Activated CD4-positive, alpha-beta T cell treated with anti-CD3 and anti-CD28 coated beads, Interleukin-2, amount 50 U/mL, for 24 hours (primary cell): ENCODE data around the gene ING2.
A peak's percentile ranks its signal among the peaks of the same experiment; 100 is the strongest.
"Not testable (repeated sequence)": the region's sequence is repeated elsewhere in the genome, so short reads cannot be mapped to it uniquely, and the experiment has no call there.

Experiments
- DNase-seq, 2 donors: peaks; one replicate each; pipeline ENCODE4 v3.0.0-alpha.2; 2020; ENCODE audit warnings: low read depth in 1 of 2, low spot score in 1 of 2

The ING2 gene

DNA sequence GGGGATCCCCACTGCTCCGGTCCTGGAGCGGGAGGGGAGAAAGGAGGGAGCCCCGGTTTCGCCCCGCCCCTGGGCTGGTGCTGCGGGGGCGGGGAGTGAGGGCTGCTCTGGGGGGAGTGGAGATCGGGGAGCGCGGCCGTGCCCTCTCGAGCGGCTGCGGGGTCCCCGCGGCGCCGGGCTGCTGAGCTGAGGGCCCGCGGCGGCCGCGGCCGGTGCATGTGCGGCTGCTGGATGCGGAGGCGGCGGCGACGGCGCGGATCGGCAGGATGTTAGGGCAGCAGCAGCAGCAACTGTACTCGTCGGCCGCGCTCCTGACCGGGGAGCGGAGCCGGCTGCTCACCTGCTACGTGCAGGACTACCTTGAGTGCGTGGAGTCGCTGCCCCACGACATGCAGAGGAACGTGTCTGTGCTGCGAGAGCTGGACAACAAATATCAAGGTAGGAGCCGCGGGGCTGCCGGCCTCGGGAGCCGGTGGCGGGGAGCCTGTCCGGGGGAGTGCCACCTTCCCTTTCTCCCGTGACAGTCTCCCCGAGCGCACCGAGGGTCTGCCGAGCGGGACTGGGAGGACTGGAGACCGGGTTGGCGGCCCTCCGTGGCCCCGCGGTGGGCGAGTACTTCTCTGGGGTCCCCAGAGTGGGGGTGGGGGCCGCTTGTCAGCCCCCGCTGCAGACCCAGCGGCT lies at the start of gene ING2:
Gene ING2 (plus strand): TSS at position 129 of the 681 bp plus-strand sequence. CDS start 138 bp downstream, at position 267.
- DNase-seq, result peak in 1 of 2 donors; percentile 16

DNA sequence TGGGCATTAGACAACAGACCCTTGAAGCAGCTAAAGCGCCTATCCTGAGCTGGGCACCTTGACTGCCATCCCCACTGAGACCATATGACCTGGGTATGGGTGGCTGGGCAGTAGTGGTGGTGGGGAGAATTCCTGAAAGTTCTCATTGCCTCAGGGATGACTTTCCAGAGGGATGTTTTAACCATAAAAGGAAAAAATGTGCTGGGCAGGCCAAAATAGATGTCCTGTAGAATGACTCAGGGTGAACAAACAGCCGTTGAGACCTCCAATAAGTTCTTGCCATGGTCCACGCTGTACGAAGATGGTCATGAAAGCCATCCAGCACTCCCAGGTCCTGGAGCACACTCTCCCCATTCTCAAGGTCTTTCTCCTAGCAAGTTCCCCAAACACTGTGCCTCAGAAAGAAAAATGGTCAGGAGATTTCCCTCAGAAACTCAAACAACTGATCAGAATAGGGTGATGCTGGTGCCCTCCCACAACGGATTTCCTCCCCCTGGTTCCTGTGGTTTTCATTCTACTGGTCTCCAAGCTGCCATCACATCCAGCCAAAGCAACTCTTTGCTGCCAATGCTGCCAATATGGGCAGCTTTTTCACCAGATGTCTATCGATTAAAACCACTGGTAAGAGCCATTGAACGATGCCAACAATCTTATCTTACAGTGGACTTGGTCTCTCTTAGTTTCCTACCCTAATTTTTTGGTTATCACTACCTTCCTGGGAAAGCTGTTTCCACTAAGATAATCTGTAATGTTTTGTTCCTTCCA lies 49.2 kb upstream of the ING2 start:
- DNase-seq, result no peak

DNA sequence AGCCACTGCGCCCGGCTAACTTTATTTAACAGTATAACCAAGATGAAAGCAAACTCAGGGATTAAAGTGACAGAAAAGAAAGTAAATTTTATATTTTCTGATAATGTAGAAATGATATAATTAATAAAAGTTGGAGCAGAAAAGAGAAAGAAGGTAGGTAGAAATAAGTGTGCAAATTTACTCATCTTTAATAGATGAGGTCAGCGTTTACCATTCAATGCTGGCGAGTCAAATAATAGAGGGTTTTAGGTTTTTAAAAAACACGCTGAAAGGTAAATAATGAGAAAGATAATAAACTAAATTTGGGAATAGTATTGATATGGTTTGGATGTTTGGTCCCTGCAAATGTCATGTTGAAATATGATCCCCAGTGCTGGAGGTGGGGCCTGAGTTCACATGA lies 46.9 kb upstream of the ING2 start:
- no peak for DNase-seq

- DNase-seq, result not testable (repeated sequence)
Measured at GRCh38 chr4:183463903-183464619, 40.8 kb upstream of the ING2 start.

DNA sequence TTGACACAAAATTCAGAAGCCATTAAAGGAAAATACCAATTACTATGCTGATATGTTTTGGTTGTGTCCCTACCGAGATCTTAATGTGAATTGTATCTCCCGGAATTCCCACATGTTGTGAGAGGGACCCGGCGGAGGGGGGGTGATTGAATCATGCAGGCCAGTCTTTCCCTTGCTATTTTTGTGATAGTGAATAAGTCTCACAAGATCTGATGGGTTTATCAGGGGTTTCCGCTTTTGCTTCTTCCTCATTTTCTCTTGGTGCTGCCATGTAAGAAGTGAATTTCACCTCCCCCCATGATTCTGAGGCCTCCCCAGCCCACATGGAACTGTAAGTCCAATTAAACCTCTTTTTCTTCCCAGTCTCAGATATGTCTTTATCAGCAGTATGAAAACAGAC lies 39.0 kb upstream of the ING2 start:
- DNase-seq, result not testable (repeated sequence)

GRCh38 chr4:183467246-183467645 lies 37.6 kb upstream of the ING2 start:
- no peak for DNase-seq

DNA sequence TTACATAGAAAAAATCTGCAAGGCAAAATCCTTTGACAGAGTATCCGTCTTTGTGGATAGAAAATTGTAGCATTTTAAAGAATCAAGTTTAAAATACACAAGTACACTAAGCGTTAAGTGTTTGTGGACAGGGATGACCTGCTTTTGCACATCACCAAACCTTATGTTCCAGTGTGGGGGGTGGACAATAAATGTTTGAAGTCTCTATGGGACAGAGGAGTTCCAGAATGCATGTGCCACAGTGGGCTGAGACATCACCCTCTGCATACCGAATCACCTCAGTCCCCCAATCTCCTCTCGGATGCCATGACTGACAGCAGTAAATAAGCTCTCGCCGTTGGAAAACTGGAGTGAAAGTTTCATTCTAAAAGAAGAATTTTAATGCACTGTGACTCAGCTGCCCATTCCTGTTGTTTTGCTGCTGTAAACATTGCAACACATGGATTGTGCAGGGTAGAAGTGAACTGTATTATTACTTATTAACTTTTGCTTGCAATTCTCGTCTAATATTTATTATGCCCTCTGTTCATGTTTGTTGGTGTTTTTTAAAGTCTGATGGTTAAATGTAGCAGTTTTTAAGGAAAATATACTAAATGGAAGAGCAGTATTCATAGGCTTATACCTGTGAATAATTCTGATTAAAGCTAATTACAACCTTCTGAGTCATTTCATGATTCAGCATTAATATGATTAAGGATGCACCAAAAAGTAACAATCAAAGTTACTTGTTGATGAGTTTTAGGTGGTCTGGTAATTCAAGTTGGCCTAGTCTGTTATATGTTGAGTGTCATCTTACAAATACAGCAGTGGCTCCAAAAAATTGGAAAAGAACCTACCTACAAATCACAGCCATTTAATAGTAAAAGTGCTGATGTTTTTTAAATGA lies 36.4 kb upstream of the ING2 start:
- no peak for DNase-seq

DNA sequence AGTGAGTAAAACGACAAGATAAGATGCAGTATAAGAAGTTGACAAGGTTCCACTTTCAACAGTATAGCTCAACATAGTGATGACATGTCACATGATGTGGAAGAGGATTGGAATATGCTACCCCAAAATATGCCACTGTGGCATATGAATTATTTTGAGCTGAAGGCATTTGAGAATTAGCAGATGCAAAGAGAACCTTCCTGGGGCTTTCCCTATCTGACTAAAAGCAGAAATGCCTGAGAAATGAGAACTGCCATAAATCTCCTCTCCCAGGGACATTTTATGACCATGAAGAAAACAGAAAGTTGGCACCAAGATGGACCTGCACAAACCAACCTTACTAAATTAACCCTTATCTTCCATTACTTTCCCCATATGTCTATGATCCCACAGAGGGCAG lies 35.6 kb upstream of the ING2 start:
- DNase-seq, result no peak

DNA sequence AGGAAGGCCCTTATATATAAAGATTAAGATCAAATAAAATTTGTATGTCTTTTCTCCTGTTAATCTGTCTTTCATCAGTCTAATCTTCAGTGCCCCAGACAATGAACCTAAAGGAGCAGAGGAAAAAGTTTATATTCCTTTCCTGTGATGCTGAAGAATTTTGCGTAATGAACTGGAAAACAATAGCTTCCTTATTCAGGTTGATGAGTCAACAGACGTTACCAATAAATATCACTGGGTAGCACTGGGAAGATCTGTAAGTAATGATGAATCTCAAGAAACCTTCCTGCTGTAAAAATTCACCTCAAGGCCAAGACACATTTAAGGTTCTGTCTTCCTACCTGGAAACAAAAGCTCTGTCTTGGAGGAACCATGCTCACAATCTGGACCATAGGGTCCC lies 34.9 kb upstream of the ING2 start:
- DNase-seq, result no peak

DNA sequence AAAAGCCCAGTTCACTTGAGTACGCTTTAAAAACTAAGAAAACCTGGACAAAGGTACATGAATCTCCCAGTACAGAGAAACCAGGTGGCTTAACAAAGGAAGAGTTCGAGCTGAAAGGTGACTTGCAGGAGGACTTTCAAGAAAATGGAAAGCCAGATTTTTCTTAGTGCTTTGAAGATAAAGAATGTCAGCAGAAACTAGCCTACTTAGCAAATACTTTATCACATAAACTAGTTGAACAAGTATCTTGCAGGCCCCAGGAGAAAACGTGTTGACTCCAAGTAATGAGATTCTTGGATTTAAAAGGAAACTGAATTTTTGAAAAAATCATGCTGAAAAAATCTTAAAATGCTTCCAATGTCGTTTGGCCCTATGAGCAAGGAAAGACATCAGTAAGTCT lies 34.0 kb upstream of the ING2 start:
- DNase-seq, result no peak

DNA sequence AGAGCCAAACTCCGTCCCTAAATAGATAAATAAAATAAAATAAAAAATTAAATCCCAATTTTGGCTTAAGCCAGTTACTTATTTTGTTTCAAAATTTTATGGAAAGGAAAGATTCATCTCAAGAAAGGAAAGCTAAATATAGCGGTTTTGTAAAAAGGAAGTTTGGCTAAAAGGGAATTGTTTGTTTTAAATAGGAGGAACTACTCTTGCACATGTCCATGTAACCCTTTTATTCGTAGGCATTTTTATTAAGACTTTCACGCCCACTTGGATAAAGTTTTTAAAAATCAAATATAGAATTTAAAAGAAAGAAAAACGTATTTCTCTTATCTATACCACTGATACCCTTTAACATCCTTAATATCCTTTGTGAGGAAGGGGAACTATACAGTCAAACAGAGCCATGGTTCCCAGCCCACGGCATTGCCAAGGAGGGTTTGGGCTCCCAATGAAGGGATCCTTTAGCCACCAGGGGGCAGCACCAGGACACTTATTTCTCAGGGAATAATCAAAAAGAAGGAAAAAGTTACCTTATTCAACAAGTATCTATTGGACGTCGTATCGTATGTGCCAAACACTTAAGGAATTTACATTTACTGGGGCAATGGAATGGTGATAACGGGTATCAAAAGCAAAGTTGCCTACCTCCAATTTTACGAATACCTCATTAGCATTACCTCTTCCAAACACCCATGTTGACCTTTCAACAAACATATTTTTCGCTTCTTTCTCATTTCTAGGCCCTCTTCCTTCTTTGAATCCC lies 32.7 kb upstream of the ING2 start:
- DNase-seq, result peak; percentile 68 to 73

DNA sequence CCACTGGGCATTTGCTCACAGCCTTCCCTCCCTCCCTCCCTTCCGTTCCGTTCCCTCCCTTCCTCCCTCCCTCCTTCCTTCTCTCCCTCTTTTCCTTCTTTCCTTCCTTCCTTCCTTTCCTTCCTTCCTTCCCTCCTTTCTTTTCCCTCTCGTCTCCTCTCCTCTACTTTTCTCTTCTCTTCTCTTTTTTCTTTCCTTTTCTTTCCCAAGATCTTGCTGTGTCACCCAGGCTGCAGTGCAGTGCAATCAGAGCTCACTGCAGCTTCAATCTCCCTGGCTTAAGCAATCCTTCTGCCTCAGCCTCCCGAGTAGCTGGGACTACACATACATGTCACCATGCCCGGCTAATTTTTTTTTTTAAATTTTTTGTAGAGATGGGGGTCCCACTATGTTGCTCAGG lies 26.7 kb upstream of the ING2 start:
- DNase-seq, result no peak

DNA sequence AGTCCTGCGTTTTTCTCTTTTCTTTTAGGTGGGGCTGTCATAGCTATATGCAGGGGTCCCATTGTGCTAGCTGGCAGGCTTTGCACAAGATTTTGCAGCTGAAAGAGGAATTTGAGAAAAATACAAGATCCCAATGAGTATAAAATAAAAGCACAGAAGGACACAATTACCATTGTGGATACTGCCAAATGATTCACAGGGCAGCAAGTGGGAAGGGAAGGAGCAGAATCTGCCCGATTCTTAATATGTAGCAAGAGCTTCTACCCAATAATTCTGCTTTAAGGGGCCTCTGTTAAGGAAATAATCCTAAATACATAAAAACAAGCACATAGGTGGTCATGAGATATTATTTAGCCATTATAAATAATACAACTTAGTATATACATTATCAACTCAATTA lies 25.9 kb upstream of the ING2 start:
- no peak for DNase-seq

GRCh38 chr4:183482515-183483095 lies 22.3 kb upstream of the ING2 start:
- not testable (repeated sequence) for DNase-seq

- no peak for DNase-seq
Measured at GRCh38 chr4:183483997-183484396, 20.9 kb upstream of the ING2 start.

- DNase-seq, result no peak
Measured at GRCh38 chr4:183485411-183486160, 19.3 kb upstream of the ING2 start.

DNA sequence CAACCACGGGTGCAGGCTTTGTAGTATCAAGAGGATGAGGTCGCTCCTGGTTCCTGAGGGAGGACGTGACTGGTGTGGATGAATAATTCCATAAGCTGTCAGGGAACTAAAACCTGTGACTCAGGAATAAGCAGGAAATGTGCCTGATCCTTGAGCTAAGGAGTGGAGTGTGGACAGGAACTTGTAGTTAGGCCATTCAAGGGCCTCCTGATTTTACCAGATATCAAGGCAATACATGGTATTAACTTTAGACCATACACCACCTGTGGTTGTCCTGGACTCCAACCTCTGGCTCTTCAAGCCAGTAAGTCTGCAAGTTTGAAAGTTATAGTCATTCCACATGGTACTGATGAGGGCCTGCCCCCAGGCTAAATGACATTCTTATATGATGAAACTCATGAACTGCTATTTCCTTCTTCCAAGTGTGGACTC lies 12.1 kb upstream of the ING2 start:
- no peak for DNase-seq

GRCh38 chr4:183493246-183493645 lies 11.6 kb upstream of the ING2 start:
- DNase-seq, result no peak

GRCh38 chr4:183495184-183495583 lies 9.7 kb upstream of the ING2 start:
- DNase-seq, result no peak
